H7 (cell line): ENCODE results near the gene KRT33B. TPM values are rescaled to one million over a fixed set of nuclear protein-coding genes. Genes with fewer than 3 reads are reported as not detected.

ENCODE experiments used
- DNase-seq: peaks from one replicate; pipeline ENCODE4 v3.0.0; 2012
- H3K27me3 ChIP-seq: 2 replicates; pipeline ENCODE4 v1.6.0; 2011; ENCODE audit warnings: mild to moderate bottlenecking, low read length; ENCODE audit not compliant: control insufficient read depth, insufficient read depth
- H3K36me3 ChIP-seq: replicated peaks from 2 replicates; pipeline ENCODE4 v1.5.1; 2011; ENCODE audit warnings: low read length; ENCODE audit not compliant: control insufficient read depth, insufficient read depth
- H3K4me3 ChIP-seq: 2 replicates; pipeline ENCODE4 v1.5.1; 2011; ENCODE audit warnings: low read depth, mild to moderate bottlenecking, control low read depth, low read length, moderate library complexity; ENCODE audit not compliant: insufficient read depth
- total RNA-seq: library from RNA; depleted of rRNA; stranded (reverse); fragments of >200 nt; shearing (Covaris generic); gene quantifications from 2 replicates; pipeline ENCODE4 v1.2.3, GENCODE V29; 2014; rRNA removed

The KRT33B gene
- not detected in 2 replicates for total RNA-seq

- no peak within 1 kb of the TSS for H3K4me3 ChIP-seq
- no peak for DNase-seq
Measured at GRCh38 chr17:41369713-41370112, at the start of gene KRT33B. Gene KRT33B (minus strand): TSS chr17:41369813. CDS start chr17:41369750, 63 bp downstream.

GRCh38 chr17:41418116-41418860 is 48.7 kb upstream of the KRT33B start:
- Histone ChIP-seq H3K27me3 (no peaks in the 10 kb centered on the region), H3K36me3 (no peaks in the 10 kb centered on the region), H3K4me3 (no peak overlapping the region)
- DNase-seq: no peak

More at GRCh38 chr17:41369713-41370112, at the start of gene KRT33B:
- Histone ChIP-seq H3K27me3 (no peaks in the 10 kb centered on the region), H3K36me3 (no peaks in the 10 kb centered on the region)

GRCh38 chr17:41417576-41418015 is 48.0 kb upstream of the KRT33B start:
- DNase-seq: peak; percentile 85
- H3K27me3 ChIP-seq: no peaks in the 10 kb centered on the region
- no peak overlapping the region for H3K4me3 ChIP-seq
- no peaks in the 10 kb centered on the region for H3K36me3 ChIP-seq

- Histone ChIP-seq H3K36me3 (no peaks in the 10 kb centered on the region), H3K27me3 (no peaks in the 10 kb centered on the region), H3K4me3 (no peak overlapping the region)
- no peak for DNase-seq
Measured at GRCh38 chr17:41417127-41417526, 47.5 kb upstream of the KRT33B start.

- H3K27me3 ChIP-seq: no peaks in the 10 kb centered on the region
- no peak for DNase-seq
- no peak overlapping the region for H3K4me3 ChIP-seq
- H3K36me3 ChIP-seq: no peaks in the 10 kb centered on the region
Measured at GRCh38 chr17:41416479-41416878, 46.9 kb upstream of the KRT33B start.

GRCh38 chr17:41415833-41416335 is 46.3 kb upstream of the KRT33B start:
- Histone ChIP-seq H3K36me3 (no peaks in the 10 kb centered on the region), H3K27me3 (no peaks in the 10 kb centered on the region), H3K4me3 (no peak overlapping the region)
- DNase-seq: no peak

GRCh38 chr17:41415411-41415810 is 45.8 kb upstream of the KRT33B start:
- no peaks in the 10 kb centered on the region for H3K36me3 ChIP-seq
- no peaks in the 10 kb centered on the region for H3K27me3 ChIP-seq
- H3K4me3 ChIP-seq: no peak overlapping the region
- DNase-seq: no peak

- no peak overlapping the region for H3K4me3 ChIP-seq
- no peaks in the 10 kb centered on the region for H3K36me3 ChIP-seq
- no peaks in the 10 kb centered on the region for H3K27me3 ChIP-seq
- no peak for DNase-seq
Measured at GRCh38 chr17:41413982-41414381, 44.4 kb upstream of the KRT33B start.

- peak; percentile 65 for DNase-seq
- H3K4me3 ChIP-seq: no peak overlapping the region
- no peaks in the 10 kb centered on the region for H3K36me3 ChIP-seq
- H3K27me3 ChIP-seq: no peaks in the 10 kb centered on the region
Measured at GRCh38 chr17:41413353-41413957, 43.8 kb upstream of the KRT33B start.

- H3K27me3 ChIP-seq: no peaks in the 10 kb centered on the region
- DNase-seq: no peak
- no peak overlapping the region for H3K4me3 ChIP-seq
- no peaks in the 10 kb centered on the region for H3K36me3 ChIP-seq
Measured at GRCh38 chr17:41411072-41411840, 41.6 kb upstream of the KRT33B start.

- Histone ChIP-seq H3K27me3 (no peaks in the 10 kb centered on the region), H3K4me3 (no peak overlapping the region), H3K36me3 (no peaks in the 10 kb centered on the region)
- DNase-seq: no peak
Measured at GRCh38 chr17:41407226-41407625, 37.6 kb upstream of the KRT33B start.

- no peaks in the 10 kb centered on the region for H3K36me3 ChIP-seq
- DNase-seq: peak; percentile 55
- no peak overlapping the region for H3K4me3 ChIP-seq
- H3K27me3 ChIP-seq: no peaks in the 10 kb centered on the region
Measured at GRCh38 chr17:41406205-41406604, 36.6 kb upstream of the KRT33B start.

- H3K27me3 ChIP-seq: no peaks in the 10 kb centered on the region
- H3K36me3 ChIP-seq: no peaks in the 10 kb centered on the region
- no peak overlapping the region for H3K4me3 ChIP-seq
- no peak for DNase-seq
Measured at GRCh38 chr17:41404024-41404671, 34.5 kb upstream of the KRT33B start.

- no peaks in the 10 kb centered on the region for H3K27me3 ChIP-seq
- no peak for DNase-seq
- H3K36me3 ChIP-seq: no peaks in the 10 kb centered on the region
- no peak overlapping the region for H3K4me3 ChIP-seq
Measured at GRCh38 chr17:41403404-41404023, 33.9 kb upstream of the KRT33B start.
